ENCODE results near the gene RPS3.

The RPS3 gene

DNA sequence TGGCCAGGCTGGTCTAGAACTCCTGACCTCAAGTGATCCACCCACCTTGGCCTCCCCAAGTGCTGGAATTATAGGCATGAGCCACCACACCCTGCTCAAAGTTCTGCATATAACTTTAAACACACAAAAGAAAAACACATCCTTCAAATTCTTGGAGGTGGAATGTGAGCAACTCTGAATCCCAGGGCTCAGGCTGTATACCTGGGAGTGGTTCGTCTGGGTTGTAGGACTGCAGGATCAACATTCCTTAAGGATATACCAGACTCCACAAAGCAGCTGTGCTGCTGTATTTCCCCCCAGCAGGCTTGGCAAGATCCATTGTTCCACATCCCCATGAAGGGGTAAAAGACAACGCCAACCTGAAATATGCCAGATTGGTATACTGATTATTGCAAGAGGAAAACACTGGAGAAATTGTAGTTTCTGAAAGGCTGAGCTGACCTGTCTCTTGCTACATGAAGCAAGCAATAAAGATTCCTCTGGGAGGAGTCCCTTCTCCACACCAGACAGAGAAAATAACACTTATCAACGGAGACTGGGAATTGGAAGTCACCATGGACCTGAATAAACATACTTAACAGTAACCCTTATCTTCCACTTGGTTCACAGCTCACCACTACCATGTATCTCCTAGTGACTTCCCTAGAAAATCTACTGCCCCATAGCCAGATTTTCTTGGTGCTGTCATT is 12.2 kb upstream of the RPS3 start:
- no peak for DNase-seq (ENCODE audit: extremely low read depth, insufficient read length)
- TF ChIP-seq, protein P1, sequence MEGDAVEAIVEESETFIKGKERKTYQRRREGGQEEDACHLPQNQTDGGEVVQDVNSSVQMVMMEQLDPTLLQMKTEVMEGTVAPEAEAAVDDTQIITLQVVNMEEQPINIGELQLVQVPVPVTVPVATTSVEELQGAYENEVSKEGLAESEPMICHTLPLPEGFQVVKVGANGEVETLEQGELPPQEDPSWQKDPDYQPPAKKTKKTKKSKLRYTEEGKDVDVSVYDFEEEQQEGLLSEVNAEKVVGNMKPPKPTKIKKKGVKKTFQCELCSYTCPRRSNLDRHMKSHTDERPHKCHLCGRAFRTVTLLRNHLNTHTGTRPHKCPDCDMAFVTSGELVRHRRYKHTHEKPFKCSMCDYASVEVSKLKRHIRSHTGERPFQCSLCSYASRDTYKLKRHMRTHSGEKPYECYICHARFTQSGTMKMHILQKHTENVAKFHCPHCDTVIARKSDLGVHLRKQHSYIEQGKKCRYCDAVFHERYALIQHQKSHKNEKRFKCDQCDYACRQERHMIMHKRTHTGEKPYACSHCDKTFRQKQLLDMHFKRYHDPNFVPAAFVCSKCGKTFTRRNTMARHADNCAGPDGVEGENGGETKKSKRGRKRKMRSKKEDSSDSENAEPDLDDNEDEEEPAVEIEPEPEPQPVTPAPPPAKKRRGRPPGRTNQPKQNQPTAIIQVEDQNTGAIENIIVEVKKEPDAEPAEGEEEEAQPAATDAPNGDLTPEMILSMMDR (IDR thresholded peaks at IDR 0.05; ENCODE audit: insufficient read depth, low read length, poor library complexity, severe bottlenecking), result no peak
- H3K4me3 ChIP-seq (replicated peaks; ENCODE audit: low read depth, low read length), result no peak overlapping the region
- H3K27me3 ChIP-seq (replicated peaks; ENCODE audit: control insufficient read depth, insufficient read depth, low read length), result no peaks in the 10 kb centered on the region
- H3K36me3 ChIP-seq (ENCODE audit: control insufficient read depth, insufficient read depth, low read length), result no peaks in the 10 kb centered on the region

DNA sequence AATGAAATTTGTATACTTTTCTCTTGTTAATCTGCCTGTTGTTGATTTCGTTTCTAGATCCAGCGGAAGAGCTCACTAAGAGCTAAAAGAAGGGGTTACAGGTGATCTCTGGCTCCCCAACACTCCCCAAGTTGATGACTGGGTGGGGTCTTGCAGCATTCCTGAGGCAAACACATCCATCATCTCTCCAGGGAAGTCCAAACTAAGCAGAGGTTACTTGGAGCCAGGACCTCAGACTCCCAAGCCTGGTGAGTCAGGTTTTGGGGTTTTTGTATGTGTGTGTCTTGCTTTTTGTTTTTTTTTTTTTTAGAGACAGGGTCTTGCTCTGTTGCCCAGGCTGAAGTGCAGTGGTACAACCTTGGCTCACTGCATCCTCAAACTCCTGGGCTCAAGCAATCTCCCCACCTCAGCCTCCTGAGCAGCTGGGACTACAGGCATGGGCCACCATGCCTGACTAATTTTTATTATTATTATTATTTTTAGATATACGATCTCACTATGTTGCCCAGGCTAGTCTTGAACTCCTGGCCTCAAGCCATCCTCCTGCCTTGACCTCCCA is 11.5 kb upstream of the RPS3 start:
- H3K27me3 ChIP-seq (replicated peaks; ENCODE audit: control insufficient read depth, insufficient read depth, low read length), result no peaks in the 10 kb centered on the region
- TF ChIP-seq, protein P1 (IDR thresholded peaks at IDR 0.05; ENCODE audit: insufficient read depth, low read length, poor library complexity, severe bottlenecking), result no peak
- no peaks in the 10 kb centered on the region for H3K36me3 ChIP-seq (ENCODE audit: control insufficient read depth, insufficient read depth, low read length)
- H3K4me3 ChIP-seq (replicated peaks; ENCODE audit: low read depth, low read length), result no peak overlapping the region
- no peak for DNase-seq (ENCODE audit: extremely low read depth, insufficient read length)

DNA sequence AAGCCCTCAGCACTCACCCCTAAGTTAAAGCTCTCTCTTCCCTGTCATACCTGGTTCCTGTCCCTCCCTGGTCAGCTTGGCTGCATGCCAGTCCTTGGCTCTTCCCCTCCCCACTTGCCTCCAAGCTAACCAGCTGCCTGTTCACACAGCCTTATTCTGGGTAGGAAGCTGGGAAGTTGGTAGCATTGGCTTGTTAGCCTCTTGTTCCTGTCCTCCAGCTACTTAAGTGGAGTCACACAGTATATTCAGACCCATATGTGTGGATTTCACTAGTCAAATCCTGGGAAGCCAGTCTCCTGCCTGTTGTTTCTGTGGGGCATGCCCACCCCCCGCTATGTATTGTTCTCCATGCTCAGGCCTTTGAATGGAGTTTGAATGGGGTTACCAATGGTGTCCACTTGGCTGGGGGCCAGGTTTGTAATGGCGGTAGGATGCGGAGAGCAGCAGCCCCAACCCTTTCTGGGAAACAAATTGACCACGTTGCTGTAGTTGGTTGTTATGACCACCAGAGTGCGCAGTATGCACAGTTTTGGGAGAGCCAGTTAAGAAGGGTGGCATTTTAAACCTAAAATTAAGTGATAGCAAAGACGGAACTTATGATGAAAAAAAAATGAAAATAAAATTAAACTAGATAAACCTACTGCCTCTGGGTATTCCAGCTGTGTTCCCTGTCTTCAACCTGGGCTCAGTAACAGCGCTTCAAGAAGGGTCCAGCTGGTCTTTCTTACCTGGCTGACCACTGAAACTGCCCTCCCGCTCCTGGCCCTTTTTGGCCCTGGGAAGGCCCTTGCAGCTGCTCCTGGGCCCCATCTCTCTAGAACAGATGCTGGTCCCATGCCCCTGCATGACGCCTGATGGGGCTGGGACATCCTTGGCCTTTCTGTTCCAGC is 10.7 kb upstream of the RPS3 start:
- Histone ChIP-seq H3K4me3 (replicated peaks; ENCODE audit: low read depth, low read length) (no peak overlapping the region), H3K36me3 (ENCODE audit: control insufficient read depth, insufficient read depth, low read length) (no peaks in the 10 kb centered on the region), H3K27me3 (replicated peaks; ENCODE audit: control insufficient read depth, insufficient read depth, low read length) (no peaks in the 10 kb centered on the region)
- no peak for DNase-seq (ENCODE audit: extremely low read depth, insufficient read length)
- TF ChIP-seq, protein P1 (IDR thresholded peaks at IDR 0.05; ENCODE audit: insufficient read depth, low read length, poor library complexity, severe bottlenecking), result peak; percentile 72

DNA sequence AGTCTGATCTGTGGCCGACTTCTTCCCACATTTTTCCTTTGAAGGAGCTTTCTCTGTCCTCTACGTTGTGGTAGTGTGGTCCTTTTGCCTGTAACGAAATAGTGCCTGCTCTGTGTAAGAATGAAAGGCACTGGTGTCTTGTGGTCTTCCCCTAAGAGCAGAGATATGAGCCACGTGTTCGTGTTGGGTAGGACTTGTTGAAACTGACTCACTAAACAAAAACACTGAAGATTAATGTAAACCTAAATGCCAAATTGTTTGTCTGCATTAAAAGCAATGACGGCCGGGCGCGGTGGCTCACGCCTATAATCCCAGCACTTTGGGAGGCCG is 10.1 kb upstream of the RPS3 start:
- no peaks in the 10 kb centered on the region for H3K36me3 ChIP-seq (ENCODE audit: control insufficient read depth, insufficient read depth, low read length)
- H3K4me3 ChIP-seq (replicated peaks; ENCODE audit: low read depth, low read length), result no peak overlapping the region
- TF ChIP-seq, protein P1 (IDR thresholded peaks at IDR 0.05; ENCODE audit: insufficient read depth, low read length, poor library complexity, severe bottlenecking), result no peak
- DNase-seq (ENCODE audit: extremely low read depth, insufficient read length), result no peak
- no peaks in the 10 kb centered on the region for H3K27me3 ChIP-seq (replicated peaks; ENCODE audit: control insufficient read depth, insufficient read depth, low read length)

DNA sequence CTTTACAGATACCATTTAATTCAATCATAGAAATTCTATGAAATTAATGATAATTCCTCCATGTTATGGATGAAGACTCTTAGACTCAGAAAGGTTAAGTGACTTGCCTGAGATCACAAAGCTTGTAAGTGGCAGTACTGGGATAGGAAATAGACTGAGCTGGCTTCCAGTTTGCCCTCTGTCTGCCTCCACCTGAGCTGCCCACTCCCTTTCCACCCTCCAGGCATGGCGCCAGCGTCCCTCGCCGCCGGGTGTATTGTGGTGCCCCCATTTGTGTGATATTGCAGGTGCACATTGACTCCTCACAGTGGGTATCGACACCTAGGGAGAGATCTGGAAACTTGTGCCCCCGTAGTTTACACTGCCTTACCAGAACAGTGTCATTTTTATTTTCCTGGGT is 9.4 kb upstream of the RPS3 start:
- H3K27me3 ChIP-seq (replicated peaks; ENCODE audit: control insufficient read depth, insufficient read depth, low read length), result no peaks in the 10 kb centered on the region
- no peak for DNase-seq (ENCODE audit: extremely low read depth, insufficient read length)
- TF ChIP-seq, protein P1 (IDR thresholded peaks at IDR 0.05; ENCODE audit: insufficient read depth, low read length, poor library complexity, severe bottlenecking), result no peak
- H3K36me3 ChIP-seq (ENCODE audit: control insufficient read depth, insufficient read depth, low read length), result no peaks in the 10 kb centered on the region
- no peak overlapping the region for H3K4me3 ChIP-seq (replicated peaks; ENCODE audit: low read depth, low read length)
